DMS 273 treated with DMSO at 0.1 percent for 48 hours (cell line): ENCODE measurements around the gene NDUFB7.
A peak's percentile ranks its signal among the peaks of the same experiment; 100 is the strongest.
"Not testable (repeated sequence)": the region's sequence is repeated elsewhere in the genome, so short reads cannot be mapped to it uniquely, and the experiment has no call there.

Experiments
- DNase-seq: peaks from one replicate; lab custom pipeline; 2025; lab: John Stamatoyannopoulos, UW

NDUFB7 gene

GRCh38 chr19:14571695-14572490 is at the start of gene NDUFB7:
Gene NDUFB7, minus strand, starts transcription at chr19:14572066. Its CDS starts 66 bp downstream, at chr19:14572000.
- DNase-seq, result peak; percentile 79

- DNase-seq, result no peak
Measured at GRCh38 chr19:14619404-14619803, 47.5 kb upstream of the NDUFB7 start.

- DNase-seq, result no peak
Measured at GRCh38 chr19:14616407-14616806, 44.5 kb upstream of the NDUFB7 start.

GRCh38 chr19:14615623-14616022 is 43.8 kb upstream of the NDUFB7 start:
- no peak for DNase-seq

GRCh38 chr19:14614099-14614412 is 42.2 kb upstream of the NDUFB7 start:
- no peak for DNase-seq

- DNase-seq, result not testable (repeated sequence)
Measured at GRCh38 chr19:14613399-14614098, 41.7 kb upstream of the NDUFB7 start.

GRCh38 chr19:14612657-14613056 is 40.8 kb upstream of the NDUFB7 start:
- DNase-seq, result no peak

GRCh38 chr19:14612242-14612641 is 40.4 kb upstream of the NDUFB7 start:
- not testable (repeated sequence) for DNase-seq

GRCh38 chr19:14611051-14611450 is 39.2 kb upstream of the NDUFB7 start:
- no peak for DNase-seq

- DNase-seq, result no peak
Measured at GRCh38 chr19:14606627-14607026, 34.8 kb upstream of the NDUFB7 start.

- DNase-seq, result no peak
Measured at GRCh38 chr19:14603990-14604387, 32.1 kb upstream of the NDUFB7 start.

- no peak for DNase-seq
Measured at GRCh38 chr19:14599548-14600147, 27.8 kb upstream of the NDUFB7 start.

GRCh38 chr19:14595558-14595957 is 23.7 kb upstream of the NDUFB7 start:
- no peak for DNase-seq

- not testable (repeated sequence) for DNase-seq
Measured at GRCh38 chr19:14589433-14589832, 17.6 kb upstream of the NDUFB7 start.

GRCh38 chr19:14585187-14585586 is 13.3 kb upstream of the NDUFB7 start:
- DNase-seq, result not testable (repeated sequence)

GRCh38 chr19:14584372-14584771 is 12.5 kb upstream of the NDUFB7 start:
- DNase-seq, result not testable (repeated sequence)

GRCh38 chr19:14582894-14583340 is 11.1 kb upstream of the NDUFB7 start, which contains the start of gene CLEC17A:
Gene CLEC17A, plus strand, starts transcription at chr19:14583084. Its CDS starts 77 bp downstream, at chr19:14583161.
- DNase-seq, result no peak

- DNase-seq, result no peak
Measured at GRCh38 chr19:14580623-14581237, 8.9 kb upstream of the NDUFB7 start.

GRCh38 chr19:14577885-14578427 is 6.1 kb upstream of the NDUFB7 start:
- DNase-seq, result peak; percentile 39

GRCh38 chr19:14577264-14577663 is 5.4 kb upstream of the NDUFB7 start:
- no peak for DNase-seq

GRCh38 chr19:14576363-14576762 is 4.5 kb upstream of the NDUFB7 start:
- no peak for DNase-seq

- no peak for DNase-seq
Measured at GRCh38 chr19:14575428-14575980, 3.6 kb upstream of the NDUFB7 start.
